GM23338 (cell line): ENCODE results near the gene HTR6. TPM values are rescaled to one million over a fixed set of nuclear protein-coding genes. Genes with fewer than 3 reads are reported as not detected.

Experiments used
- ATAC-seq: fragments of 200-7000 bp; cut with Tn5 transposase; 3 replicates; pipeline ENCODE4 v1.9.1; 2020
- DNase-seq: peaks from one replicate; pipeline ENCODE4 v3.0.0-alpha.2; 2015; ENCODE audit warnings: low spot score
- H2AFZ ChIP-seq: fragments of 200-600 bp; sonication (generic); 2 replicates; pipeline ENCODE4 v1.8.0; 2016; ENCODE audit warnings: antibody characterized with exemption, mild to moderate bottlenecking, moderate library complexity
- H3F3A ChIP-seq: fragments of 200-600 bp; sonication (generic); replicated peaks from 2 replicates; pipeline ENCODE4 v1.8.0; 2017; ENCODE audit warnings: antibody characterized with exemption, mixed run types, low read depth
- H3K27ac ChIP-seq: fragments of 200-600 bp; sonication (generic); 2 replicates; pipeline ENCODE4 v1.6.1; 2016; ENCODE audit warnings: low read depth
- H3K27me3 ChIP-seq: fragments of 200-600 bp; sonication (generic); 2 replicates; pipeline ENCODE4 v1.8.0; 2016; ENCODE audit warnings: mild to moderate bottlenecking, mixed run types, moderate library complexity; ENCODE audit not compliant: insufficient read depth
- H3K36me3 ChIP-seq: fragments of 200-600 bp; sonication (generic); 2 replicates; pipeline ENCODE4 v1.8.0; 2016; ENCODE audit warnings: mild to moderate bottlenecking; ENCODE audit not compliant: insufficient read depth
- H3K4me1 ChIP-seq: fragments of 200-600 bp; sonication (generic); 2 replicates; pipeline ENCODE4 v1.8.0; 2016; ENCODE audit warnings: mild to moderate bottlenecking, moderate library complexity; ENCODE audit not compliant: insufficient read depth
- H3K4me2 ChIP-seq: fragments of 200-600 bp; sonication (generic); 2 replicates; pipeline ENCODE4 v1.7.1; 2017; ENCODE audit warnings: mixed run types
- H3K4me3 ChIP-seq: fragments of 200-600 bp; sonication (generic); 2 replicates; pipeline ENCODE4 v1.6.1; 2016; ENCODE audit warnings: mixed run types
- H3K79me2 ChIP-seq: fragments of 200-600 bp; sonication (generic); replicated peaks from 2 replicates; pipeline ENCODE4 v1.8.0; 2017; ENCODE audit warnings: mild to moderate bottlenecking; ENCODE audit not compliant: insufficient read depth
- H3K9me2 ChIP-seq: fragments of 200-600 bp; sonication (generic); 2 replicates; pipeline ENCODE4 v1.8.0; 2017; ENCODE audit not compliant: insufficient read depth
- H4K20me1 ChIP-seq: fragments of 200-600 bp; sonication (generic); replicated peaks from 2 replicates; pipeline ENCODE4 v1.8.0; 2017; ENCODE audit warnings: mild to moderate bottlenecking; ENCODE audit not compliant: insufficient read depth
- H3K27ac Mint-ChIP-seq: 2 replicates; pipeline ENCODE4 v1.8.0; 2020; ENCODE audit warnings: inconsistent platforms, mild to moderate bottlenecking, moderate library complexity, mixed read lengths
- H3K27me3 Mint-ChIP-seq: 3 replicates; pipeline ENCODE4 v1.8.0; 2022; ENCODE audit warnings: low read depth, mild to moderate bottlenecking, moderate library complexity, mixed read lengths, inconsistent platforms; ENCODE audit not compliant: insufficient read depth, poor library complexity
- H3K36me3 Mint-ChIP-seq: 3 replicates; pipeline ENCODE4 v1.8.0; 2021; ENCODE audit warnings: low read depth, mild to moderate bottlenecking, inconsistent platforms, moderate library complexity, mixed read lengths
- H3K4me1 Mint-ChIP-seq: 3 replicates; pipeline ENCODE4 v1.8.0; 2020; ENCODE audit warnings: mild to moderate bottlenecking, inconsistent platforms, mixed read lengths
- H3K4me3 Mint-ChIP-seq: 3 replicates; pipeline ENCODE4 v1.8.0; 2021; ENCODE audit warnings: moderate library complexity, mild to moderate bottlenecking, inconsistent platforms, mixed read lengths
- H3K9me3 Mint-ChIP-seq: 3 replicates; pipeline ENCODE4 v1.8.0; 2020; ENCODE audit warnings: moderate library complexity, mild to moderate bottlenecking, inconsistent platforms, mixed read lengths
- CREB1 ChIP-seq: fragments of 250-450 bp; sonication (Bioruptor Pico); IDR thresholded peaks from 2 replicates; pipeline ENCODE4 v1.5.0; 2020; ENCODE audit warnings: low read depth, mild to moderate bottlenecking, moderate library complexity
- EZH2 ChIP-seq: fragments of 200-600 bp; sonication (generic); IDR thresholded peaks from one replicate; pipeline ENCODE4 v1.8.0; 2017; ENCODE audit warnings: antibody characterized with exemption, mild to moderate bottlenecking, low read depth; ENCODE audit not compliant: unreplicated experiment
- EZH2phosphoT487 ChIP-seq: fragments of 200-600 bp; sonication (generic); IDR thresholded peaks from one replicate; pipeline ENCODE4 v1.8.1; 2018; ENCODE audit warnings: antibody characterized with exemption; ENCODE audit not compliant: unreplicated experiment
- JUNB ChIP-seq: IDR thresholded peaks from one replicate; pipeline ENCODE4 v1.6.1; 2016; ENCODE audit warnings: antibody characterized with exemption; ENCODE audit not compliant: unreplicated experiment
- NANOG ChIP-seq: IDR thresholded peaks from 2 replicates; pipeline ENCODE4 v1.6.1; 2016; ENCODE audit warnings: antibody characterized with exemption, borderline replicate concordance
- POLR2AphosphoS5 ChIP-seq: IDR thresholded peaks from 2 replicates; pipeline ENCODE4 v1.6.1; 2016; ENCODE audit warnings: antibody characterized with exemption, low read depth
- STAT1 ChIP-seq: IDR thresholded peaks from one replicate; pipeline ENCODE4 v1.6.1; 2016; ENCODE audit warnings: antibody characterized with exemption; ENCODE audit not compliant: unreplicated experiment
- ZNF114 ChIP-seq: fragments of 250-450 bp; sonication (Bioruptor Pico); IDR thresholded peaks from 2 replicates; pipeline ENCODE4 v1.5.0; 2020; ENCODE audit warnings: mild to moderate bottlenecking, moderate library complexity
- ZNF331 ChIP-seq: fragments of 250-450 bp; sonication (Bioruptor Pico); IDR thresholded peaks from 2 replicates; pipeline ENCODE4 v1.5.0; 2020; ENCODE audit warnings: low read depth, mild to moderate bottlenecking, moderate library complexity
- polyA plus RNA-seq: library from polyadenylated mRNA; unstranded; fragments of >200 nt; fragmentation: Nextera tagmentation; extraction: Ambion mirVana; gene quantifications from 2 replicates; pipeline ENCODE4 v1.2.1, GENCODE V29; 2016
- total RNA-seq: library from RNA; depleted of rRNA; stranded (reverse); fragments of >200 nt; shearing (Covaris generic); gene quantifications from 2 replicates; pipeline ENCODE4 v1.2.3, GENCODE V29; 2014
- TF ChIP-seq, protein P1 (sequence below): IDR thresholded peaks from one replicate; pipeline ENCODE4 v1.6.1; 2018; ENCODE audit warnings: antibody characterized with exemption; ENCODE audit not compliant: unreplicated experiment
- TF ChIP-seq, protein P2 (sequence below), 2 experiments: fragments of 200-600 bp in 1 of 2; sonication (generic) in 1 of 2; conservative IDR thresholded peaks; 2 replicates each; pipeline versions ENCODE4 v1.5.1 to v1.6.1; 2016 to 2017; ENCODE audit warnings: antibody characterized with exemption in 2 of 2, low read depth in 2 of 2, mild to moderate bottlenecking in 2 of 2, moderate library complexity in 1 of 2
- TF ChIP-seq, protein P3 (sequence below): fragments of 250-450 bp; sonication (Bioruptor Pico); IDR thresholded peaks from 2 replicates; pipeline ENCODE4 v1.5.0; 2020; ENCODE audit warnings: mild to moderate bottlenecking, moderate library complexity
- TF ChIP-seq, protein P4 (sequence below): IDR thresholded peaks from 2 replicates; pipeline ENCODE4 v1.6.1; 2016; ENCODE audit warnings: antibody characterized with exemption

HTR6 gene
- total and polyA plus RNA-seq, 2 experiments from 2014 or later, result 0.26 to 0.66 TPM

DNA sequence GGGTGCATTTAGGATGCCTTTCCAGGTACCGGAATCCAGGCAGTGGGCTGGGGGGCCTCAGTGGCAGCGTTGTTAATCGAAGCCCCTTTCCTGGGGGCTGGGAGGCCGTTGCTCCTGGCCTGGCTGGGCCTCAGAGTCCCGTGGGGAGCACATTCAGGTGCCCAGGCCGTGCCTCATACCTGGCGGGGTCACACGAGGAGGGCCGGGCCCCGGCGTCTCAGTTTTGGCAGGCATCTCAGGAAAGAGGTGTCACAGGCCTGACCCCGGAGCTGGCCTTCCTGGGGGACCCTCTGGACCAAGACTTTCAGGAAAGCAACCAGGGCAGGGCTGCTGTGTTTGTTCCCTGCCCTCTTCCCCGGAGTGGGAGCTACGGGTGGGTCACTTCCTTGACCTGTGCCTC is 16.4 kb upstream of the HTR6 start:
- Histone ChIP-seq H3K4me1 (peaks cover 10% of the 10 kb centered on the region), H3K79me2 (no peaks in the 10 kb centered on the region)

More for the DNA sequence above, 16.4 kb upstream of the HTR6 start:
- ATAC-seq, result no peak
- H3K4me3 ChIP-seq, result no peak overlapping the region
- H3K27me3 Mint-ChIP-seq, result peaks cover 42% of the 10 kb centered on the region
- H3K9me2 ChIP-seq, result no peaks in the 10 kb centered on the region
- H3K36me3 Mint-ChIP-seq, result peaks cover 2% of the 10 kb centered on the region; the same call in 2 of the 3 replicates
- no peak for DNase-seq
- no peaks in the 10 kb centered on the region for H3K36me3 ChIP-seq
- H3F3A ChIP-seq, result peaks cover 5% of the 10 kb centered on the region
- peaks cover 25% of the 10 kb centered on the region for H3K27me3 ChIP-seq
- no peaks in the 10 kb centered on the region for H3K9me3 Mint-ChIP-seq
- no peaks in the 10 kb centered on the region for H4K20me1 ChIP-seq
- H2AFZ ChIP-seq, result no peak overlapping the region
- no peak overlapping the region for H3K27ac Mint-ChIP-seq
- TF ChIP-seq NANOG (no peak), EZH2phosphoT487 (no peak), ZNF114 (no peak), POLR2AphosphoS5 (no peak), JUNB (no peak), EZH2 (no peak), ZNF331 (CRISPR knock-in tag) (no peak), STAT1 (no peak), CREB1 (no peak)
- TF ChIP-seq, protein P1, sequence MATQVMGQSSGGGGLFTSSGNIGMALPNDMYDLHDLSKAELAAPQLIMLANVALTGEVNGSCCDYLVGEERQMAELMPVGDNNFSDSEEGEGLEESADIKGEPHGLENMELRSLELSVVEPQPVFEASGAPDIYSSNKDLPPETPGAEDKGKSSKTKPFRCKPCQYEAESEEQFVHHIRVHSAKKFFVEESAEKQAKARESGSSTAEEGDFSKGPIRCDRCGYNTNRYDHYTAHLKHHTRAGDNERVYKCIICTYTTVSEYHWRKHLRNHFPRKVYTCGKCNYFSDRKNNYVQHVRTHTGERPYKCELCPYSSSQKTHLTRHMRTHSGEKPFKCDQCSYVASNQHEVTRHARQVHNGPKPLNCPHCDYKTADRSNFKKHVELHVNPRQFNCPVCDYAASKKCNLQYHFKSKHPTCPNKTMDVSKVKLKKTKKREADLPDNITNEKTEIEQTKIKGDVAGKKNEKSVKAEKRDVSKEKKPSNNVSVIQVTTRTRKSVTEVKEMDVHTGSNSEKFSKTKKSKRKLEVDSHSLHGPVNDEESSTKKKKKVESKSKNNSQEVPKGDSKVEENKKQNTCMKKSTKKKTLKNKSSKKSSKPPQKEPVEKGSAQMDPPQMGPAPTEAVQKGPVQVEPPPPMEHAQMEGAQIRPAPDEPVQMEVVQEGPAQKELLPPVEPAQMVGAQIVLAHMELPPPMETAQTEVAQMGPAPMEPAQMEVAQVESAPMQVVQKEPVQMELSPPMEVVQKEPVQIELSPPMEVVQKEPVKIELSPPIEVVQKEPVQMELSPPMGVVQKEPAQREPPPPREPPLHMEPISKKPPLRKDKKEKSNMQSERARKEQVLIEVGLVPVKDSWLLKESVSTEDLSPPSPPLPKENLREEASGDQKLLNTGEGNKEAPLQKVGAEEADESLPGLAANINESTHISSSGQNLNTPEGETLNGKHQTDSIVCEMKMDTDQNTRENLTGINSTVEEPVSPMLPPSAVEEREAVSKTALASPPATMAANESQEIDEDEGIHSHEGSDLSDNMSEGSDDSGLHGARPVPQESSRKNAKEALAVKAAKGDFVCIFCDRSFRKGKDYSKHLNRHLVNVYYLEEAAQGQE, result no peak
- TF ChIP-seq, protein P2, sequence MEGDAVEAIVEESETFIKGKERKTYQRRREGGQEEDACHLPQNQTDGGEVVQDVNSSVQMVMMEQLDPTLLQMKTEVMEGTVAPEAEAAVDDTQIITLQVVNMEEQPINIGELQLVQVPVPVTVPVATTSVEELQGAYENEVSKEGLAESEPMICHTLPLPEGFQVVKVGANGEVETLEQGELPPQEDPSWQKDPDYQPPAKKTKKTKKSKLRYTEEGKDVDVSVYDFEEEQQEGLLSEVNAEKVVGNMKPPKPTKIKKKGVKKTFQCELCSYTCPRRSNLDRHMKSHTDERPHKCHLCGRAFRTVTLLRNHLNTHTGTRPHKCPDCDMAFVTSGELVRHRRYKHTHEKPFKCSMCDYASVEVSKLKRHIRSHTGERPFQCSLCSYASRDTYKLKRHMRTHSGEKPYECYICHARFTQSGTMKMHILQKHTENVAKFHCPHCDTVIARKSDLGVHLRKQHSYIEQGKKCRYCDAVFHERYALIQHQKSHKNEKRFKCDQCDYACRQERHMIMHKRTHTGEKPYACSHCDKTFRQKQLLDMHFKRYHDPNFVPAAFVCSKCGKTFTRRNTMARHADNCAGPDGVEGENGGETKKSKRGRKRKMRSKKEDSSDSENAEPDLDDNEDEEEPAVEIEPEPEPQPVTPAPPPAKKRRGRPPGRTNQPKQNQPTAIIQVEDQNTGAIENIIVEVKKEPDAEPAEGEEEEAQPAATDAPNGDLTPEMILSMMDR (conservative IDR thresholded peaks at IDR 0.05; ENCODE audit: low read depth in 2 of 2), result no peak
- TF ChIP-seq, protein P3, sequence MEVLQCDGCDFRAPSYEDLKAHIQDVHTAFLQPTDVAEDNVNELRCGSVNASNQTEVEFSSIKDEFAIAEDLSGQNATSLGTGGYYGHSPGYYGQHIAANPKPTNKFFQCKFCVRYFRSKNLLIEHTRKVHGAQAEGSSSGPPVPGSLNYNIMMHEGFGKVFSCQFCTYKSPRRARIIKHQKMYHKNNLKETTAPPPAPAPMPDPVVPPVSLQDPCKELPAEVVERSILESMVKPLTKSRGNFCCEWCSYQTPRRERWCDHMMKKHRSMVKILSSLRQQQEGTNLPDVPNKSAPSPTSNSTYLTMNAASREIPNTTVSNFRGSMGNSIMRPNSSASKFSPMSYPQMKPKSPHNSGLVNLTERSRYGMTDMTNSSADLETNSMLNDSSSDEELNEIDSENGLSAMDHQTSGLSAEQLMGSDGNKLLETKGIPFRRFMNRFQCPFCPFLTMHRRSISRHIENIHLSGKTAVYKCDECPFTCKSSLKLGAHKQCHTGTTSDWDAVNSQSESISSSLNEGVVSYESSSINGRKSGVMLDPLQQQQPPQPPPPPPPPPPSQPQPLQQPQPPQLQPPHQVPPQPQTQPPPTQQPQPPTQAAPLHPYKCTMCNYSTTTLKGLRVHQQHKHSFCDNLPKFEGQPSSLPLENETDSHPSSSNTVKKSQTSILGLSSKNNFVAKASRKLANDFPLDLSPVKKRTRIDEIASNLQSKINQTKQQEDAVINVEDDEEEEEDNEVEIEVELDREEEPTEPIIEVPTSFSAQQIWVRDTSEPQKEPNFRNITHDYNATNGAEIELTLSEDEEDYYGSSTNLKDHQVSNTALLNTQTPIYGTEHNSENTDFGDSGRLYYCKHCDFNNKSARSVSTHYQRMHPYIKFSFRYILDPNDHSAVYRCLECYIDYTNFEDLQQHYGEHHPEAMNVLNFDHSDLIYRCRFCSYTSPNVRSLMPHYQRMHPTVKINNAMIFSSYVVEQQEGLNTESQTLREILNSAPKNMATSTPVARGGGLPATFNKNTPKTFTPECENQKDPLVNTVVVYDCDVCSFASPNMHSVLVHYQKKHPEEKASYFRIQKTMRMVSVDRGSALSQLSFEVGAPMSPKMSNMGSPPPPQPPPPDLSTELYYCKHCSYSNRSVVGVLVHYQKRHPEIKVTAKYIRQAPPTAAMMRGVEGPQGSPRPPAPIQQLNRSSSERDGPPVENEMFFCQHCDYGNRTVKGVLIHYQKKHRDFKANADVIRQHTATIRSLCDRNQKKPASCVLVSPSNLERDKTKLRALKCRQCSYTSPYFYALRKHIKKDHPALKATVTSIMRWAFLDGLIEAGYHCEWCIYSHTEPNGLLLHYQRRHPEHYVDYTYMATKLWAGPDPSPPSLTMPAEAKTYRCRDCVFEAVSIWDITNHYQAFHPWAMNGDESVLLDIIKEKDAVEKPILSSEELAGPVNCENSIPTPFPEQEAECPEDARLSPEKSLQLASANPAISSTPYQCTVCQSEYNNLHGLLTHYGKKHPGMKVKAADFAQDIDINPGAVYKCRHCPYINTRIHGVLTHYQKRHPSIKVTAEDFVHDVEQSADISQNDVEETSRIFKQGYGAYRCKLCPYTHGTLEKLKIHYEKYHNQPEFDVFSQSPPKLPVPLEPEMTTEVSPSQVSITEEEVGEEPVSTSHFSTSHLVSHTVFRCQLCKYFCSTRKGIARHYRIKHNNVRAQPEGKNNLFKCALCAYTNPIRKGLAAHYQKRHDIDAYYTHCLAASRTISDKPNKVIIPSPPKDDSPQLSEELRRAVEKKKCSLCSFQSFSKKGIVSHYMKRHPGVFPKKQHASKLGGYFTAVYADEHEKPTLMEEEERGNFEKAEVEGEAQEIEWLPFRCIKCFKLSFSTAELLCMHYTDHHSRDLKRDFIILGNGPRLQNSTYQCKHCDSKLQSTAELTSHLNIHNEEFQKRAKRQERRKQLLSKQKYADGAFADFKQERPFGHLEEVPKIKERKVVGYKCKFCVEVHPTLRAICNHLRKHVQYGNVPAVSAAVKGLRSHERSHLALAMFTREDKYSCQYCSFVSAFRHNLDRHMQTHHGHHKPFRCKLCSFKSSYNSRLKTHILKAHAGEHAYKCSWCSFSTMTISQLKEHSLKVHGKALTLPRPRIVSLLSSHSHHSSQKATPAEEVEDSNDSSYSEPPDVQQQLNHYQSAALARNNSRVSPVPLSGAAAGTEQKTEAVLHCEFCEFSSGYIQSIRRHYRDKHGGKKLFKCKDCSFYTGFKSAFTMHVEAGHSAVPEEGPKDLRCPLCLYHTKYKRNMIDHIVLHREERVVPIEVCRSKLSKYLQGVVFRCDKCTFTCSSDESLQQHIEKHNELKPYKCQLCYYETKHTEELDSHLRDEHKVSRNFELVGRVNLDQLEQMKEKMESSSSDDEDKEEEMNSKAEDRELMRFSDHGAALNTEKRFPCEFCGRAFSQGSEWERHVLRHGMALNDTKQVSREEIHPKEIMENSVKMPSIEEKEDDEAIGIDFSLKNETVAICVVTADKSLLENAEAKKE (CRISPR knock-in tag), result no peak
- TF ChIP-seq, protein P4, sequence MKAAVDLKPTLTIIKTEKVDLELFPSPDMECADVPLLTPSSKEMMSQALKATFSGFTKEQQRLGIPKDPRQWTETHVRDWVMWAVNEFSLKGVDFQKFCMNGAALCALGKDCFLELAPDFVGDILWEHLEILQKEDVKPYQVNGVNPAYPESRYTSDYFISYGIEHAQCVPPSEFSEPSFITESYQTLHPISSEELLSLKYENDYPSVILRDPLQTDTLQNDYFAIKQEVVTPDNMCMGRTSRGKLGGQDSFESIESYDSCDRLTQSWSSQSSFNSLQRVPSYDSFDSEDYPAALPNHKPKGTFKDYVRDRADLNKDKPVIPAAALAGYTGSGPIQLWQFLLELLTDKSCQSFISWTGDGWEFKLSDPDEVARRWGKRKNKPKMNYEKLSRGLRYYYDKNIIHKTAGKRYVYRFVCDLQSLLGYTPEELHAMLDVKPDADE, result no peak
- no peak overlapping the region for H3K4me2 ChIP-seq
- no peak overlapping the region for H3K27ac ChIP-seq
- H3K4me3 Mint-ChIP-seq, result no peak overlapping the region
- H3K4me1 Mint-ChIP-seq, result peaks cover 15% of the 10 kb centered on the region
